ENCODE data around the gene ZFAND5.
A peak's percentile ranks its signal among the peaks of the same experiment; 100 is the strongest.

The ZFAND5 gene, protein sequence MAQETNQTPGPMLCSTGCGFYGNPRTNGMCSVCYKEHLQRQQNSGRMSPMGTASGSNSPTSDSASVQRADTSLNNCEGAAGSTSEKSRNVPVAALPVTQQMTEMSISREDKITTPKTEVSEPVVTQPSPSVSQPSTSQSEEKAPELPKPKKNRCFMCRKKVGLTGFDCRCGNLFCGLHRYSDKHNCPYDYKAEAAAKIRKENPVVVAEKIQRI

GRCh38 chr9:72364679-72365524 is at the start of gene ZFAND5:
Gene ZFAND5 (minus strand): TSS chr9:72365208. CDS start chr9:72360778, 4,430 bp downstream.
- peak; percentile 93 for DNase-seq

GRCh38 chr9:72412483-72413040 is 47.6 kb upstream of the ZFAND5 start:
- DNase-seq: no peak

- DNase-seq: no peak
These were observed 45.2 kb upstream of the ZFAND5 start for GRCh38 chr9:72410214-72410613.

- DNase-seq: no peak
These were observed 42.1 kb upstream of the ZFAND5 start for GRCh38 chr9:72407114-72407513.

DNA sequence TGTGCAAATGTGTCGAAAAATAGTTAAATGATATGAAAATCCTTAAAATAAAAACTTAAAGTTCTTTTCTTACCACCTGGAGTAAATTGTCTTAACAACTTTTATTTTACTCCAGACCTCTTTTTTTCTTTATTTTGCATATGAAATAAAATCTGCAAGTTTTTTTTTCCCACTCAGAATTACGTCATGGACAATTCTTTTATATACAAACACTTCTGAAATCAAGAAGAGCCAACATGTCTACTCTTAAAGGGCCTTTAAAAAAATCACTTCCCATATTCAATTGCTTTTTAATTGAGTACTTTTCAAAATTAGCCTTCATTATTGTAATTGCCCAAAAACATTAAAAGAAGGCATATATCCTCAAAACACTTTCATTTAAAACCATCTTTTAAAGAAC is 37.7 kb upstream of the ZFAND5 start:
- no peak for DNase-seq

- DNase-seq: no peak
These were observed 36.4 kb upstream of the ZFAND5 start for GRCh38 chr9:72401396-72401795.

DNA sequence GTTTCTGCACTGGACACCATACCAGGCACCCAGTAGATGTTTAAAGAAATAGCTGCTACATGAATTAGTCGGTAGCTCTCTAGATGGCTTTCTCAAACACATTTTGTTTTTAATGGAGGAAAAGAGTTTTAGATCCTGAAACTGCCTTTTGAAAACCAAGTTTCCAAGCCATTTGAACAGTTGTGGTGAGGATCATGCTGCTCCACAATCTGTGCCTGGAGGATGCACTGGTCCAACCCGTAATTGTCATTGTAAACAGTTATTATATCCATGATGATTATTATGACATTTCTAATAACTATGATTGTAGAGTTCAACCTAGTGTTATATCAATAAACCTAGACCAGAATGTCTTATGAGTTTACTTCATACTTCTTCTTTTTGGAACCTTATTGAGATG is 35.9 kb upstream of the ZFAND5 start:
- no peak for DNase-seq

DNA sequence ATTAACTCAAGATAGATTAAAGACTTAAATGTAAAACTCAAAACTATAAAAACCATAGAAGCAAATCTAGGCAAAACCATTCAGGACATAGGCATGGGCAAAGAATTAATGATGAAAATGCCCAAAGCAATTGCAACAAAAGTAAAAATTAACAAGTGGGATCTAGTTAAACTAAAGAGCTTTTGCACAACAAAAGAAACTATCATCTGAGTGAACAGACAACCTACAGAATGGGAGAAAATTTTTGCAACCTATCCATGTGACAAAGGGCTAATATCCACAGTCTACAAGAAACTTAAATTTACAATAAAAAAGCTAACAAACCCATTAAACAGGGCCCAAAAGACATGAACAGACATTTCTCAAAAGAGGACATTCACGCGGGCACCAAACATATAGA is 34.4 kb upstream of the ZFAND5 start:
- DNase-seq: no peak

- peak; percentile 3 for DNase-seq
These were observed 31.5 kb upstream of the ZFAND5 start for GRCh38 chr9:72396247-72397091.

DNA sequence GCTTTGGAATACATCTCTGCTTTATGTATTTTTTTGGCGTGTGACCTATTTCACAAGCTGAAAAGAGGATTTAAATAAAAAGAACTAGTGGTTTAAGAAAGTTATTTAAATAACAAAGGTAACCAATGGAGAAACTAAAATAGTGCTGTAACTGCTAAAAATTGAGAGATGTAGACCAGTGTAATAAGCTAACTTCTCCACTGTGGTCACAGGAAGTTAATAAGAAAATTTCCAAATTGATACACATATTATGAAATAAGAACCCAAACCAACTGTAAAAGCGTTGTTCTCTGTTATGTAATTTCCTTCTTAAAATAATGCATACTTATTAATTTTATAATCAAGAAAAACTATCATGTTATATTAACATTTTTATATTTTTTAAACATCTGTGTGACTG is 29.1 kb upstream of the ZFAND5 start:
- no peak for DNase-seq

DNA sequence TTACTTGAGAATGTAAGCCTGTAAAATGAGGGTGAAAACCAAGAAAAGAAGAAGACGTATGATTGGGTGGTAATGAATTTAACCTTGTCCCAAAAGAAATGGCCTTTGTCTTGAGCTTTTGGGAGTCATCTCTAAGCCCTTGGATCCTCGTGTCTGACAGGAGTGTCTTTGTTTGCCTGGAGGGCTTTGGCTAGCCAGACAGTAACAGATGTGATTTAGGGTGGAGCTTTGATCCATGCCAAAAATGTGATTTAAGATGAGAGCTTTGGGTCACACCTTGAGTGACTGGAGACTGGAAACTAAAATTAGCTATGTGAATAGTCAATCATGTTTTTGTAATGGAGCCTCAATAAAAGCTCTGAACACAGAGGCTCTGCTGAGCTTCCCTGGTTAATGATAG is 25.9 kb upstream of the ZFAND5 start:
- no peak for DNase-seq

GRCh38 chr9:72386186-72386585 is 21.2 kb upstream of the ZFAND5 start:
- no peak for DNase-seq

DNA sequence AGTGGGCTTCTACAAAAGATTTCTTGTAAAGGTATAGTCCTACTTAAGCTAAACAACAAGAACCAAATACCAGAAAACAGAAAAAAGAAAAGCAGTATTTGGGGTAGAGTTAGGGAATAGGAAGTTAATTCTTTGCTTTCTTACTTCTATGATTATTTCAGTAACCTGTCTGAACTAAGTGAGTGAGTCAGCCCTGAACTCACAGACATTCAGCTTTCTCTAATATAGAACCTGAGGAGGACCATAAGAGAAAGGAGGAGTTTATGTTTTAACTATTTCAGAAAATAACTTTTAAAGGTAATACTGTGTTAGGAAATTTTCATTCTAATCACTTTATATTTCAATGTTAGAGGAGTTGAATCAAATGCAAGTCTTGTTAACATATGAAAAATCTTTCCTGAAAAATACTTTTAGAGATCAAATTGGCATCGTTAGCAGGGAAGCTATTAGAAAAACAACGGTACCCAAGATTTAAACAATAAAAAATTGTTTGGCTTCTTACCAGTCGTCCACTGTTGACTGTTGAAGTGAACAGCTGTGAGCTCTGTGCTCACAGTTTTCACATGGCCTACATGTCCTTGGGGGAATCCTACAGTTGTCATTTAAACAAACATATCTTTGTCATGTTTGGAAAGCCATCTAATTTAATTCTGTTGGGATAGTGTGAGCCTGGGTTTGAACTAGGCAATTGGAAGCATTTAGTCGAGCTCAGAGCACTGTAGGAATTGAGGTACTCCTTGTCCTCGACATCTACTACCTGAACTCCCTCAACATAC is 19.9 kb upstream of the ZFAND5 start:
- no peak for DNase-seq

DNA sequence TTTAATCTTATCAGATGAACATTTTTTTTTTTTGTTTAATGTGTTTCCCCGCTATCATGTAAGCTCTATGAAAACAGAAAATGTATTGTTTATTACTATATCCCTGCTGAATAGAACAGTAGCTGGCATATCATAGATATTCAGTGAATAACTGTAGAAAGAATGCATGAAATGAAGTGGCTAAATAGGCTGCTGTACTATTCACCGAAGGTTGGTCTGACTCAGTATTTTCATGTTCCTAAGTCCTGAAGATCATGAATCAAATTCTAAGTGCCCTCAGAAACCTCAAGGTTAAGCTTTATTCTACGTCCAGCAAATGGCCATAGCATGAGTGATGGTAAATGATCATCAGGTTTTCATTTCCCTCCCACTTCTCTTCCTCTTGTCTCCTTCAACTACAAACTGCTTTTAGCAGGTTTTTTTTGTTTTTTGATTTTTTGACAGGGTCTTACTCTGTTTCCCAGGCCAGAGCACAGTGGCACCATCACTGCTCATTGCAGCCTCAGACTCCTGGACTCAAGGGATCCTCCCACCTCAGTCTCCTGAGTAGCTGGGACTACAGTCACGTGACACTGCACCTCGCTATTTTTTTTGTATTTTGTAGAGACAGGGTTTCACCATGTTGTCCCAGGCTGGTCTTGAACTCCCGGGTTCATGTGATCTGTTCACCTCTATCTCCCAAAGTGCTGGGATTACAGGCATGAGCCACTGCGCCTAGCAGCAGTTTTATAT is 19.1 kb upstream of the ZFAND5 start:
- DNase-seq: no peak

GRCh38 chr9:72382405-72382804 is 17.4 kb upstream of the ZFAND5 start:
- no peak for DNase-seq

- DNase-seq: no peak
These were observed 12.0 kb upstream of the ZFAND5 start for GRCh38 chr9:72377041-72377440.

DNA sequence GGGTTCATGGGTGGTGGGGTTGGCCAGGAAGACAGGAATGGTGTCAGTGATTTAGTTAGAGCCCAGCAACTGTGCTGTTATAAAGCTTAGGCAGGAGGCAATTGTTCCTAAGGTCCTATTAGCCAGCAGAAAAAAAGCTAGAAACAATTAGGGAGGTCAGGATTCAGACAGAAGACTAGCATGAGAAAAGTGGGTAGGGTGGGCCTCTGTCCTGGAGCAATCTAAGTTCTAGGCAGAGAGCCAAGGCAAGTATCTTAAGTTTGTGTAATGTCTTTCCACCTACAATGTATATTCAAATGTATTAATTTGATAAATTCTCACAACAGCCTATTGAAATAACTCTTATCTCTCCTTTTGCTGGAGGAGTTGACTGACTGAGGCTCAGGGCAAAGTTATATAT is 6.1 kb upstream of the ZFAND5 start:
- DNase-seq: no peak

DNA sequence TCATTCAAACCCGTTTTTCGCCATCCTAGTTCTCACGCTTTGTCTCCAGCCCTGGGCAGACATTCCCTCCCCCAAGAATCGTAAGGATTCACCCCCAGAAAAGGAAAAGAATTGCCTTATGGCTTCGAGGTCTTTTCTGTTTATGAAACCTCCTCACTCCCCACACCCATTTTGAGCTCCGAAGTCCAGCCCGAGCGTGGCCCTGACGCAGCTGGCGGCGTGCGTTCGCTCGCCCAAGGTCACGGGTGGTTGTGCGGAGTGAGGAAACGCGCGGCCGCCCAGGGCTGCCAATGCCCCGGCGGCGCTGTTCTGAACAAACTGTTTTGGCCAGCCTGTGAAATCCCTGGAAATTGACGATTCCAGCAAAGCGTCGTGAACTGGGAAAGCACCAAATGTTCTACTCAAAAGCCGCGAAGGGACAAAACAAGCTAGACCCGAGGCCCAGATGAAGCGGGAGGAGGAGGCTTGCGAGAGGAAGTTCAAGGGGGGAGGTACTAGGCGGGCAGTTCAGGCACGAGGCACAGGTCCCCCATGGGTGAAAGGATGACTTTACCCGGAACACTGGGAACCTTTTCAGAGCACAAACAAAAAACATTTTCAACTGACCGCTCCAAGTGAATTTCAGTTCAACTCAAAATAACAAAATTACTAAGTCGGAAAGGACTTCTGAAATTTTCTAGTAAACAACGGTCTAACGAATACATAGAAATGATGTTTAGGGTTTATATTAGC is 683 bp upstream of the ZFAND5 start:
- peak; percentile 74 for DNase-seq

DNA sequence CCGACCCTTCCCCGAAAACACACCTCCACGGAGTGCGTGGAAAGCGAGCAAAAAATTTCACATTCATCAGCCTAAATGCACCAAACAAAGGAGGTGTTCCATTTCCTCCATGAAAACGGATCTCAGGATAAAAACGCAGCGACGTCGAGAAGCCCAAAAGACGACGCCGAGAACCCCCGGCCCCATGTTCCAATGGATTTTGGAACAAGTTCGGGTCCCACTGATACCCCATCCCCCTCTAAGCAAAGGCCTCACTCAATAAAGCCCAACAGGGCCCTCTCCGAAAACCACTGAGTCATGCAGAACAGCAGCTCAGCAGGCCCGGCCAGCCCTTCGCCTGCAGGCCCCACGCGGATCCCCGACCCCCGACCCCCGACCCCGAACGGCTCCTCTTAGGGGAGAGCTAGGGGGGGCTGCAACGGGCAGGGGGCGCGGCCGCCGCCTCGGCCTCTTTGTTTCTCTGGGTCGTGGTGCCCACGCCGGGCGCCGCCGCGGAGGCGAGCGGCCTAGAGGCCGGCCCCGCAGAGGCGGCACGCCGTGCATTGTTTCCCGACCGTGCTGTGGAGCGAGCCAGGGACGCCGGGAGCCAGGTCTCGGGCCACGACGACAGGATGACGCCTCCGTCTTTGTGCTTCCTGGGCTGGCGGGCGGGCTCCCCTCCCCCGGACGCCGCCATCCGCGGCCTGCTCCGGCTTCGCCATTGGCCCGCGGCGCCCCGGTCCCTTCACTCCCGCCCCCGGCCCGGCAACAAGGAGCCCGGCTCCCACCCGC is 915 bp downstream of the ZFAND5 start:
- peak; percentile 71 for DNase-seq

GRCh38 chr9:72363236-72363635 is 1.8 kb downstream of the ZFAND5 start:
- DNase-seq: no peak

Measured in CD4-positive, alpha-beta T cell treated with Interleukin-21 for 1 hour (primary cell).